RWPE2 (cell line): ENCODE results near the gene MRPL36.

Experiments used
- ATAC-seq: fragments of 200-7000 bp; cut with Tn5 transposase; 3 replicates; pipeline ENCODE4 v1.9.1; 2021; ENCODE audit warnings: low read depth
- DNase-seq: peaks from one replicate; pipeline ENCODE4 v3.0.0-alpha.2; 2020; ENCODE audit warnings: low spot score
- H3K27ac ChIP-seq: fragments of 450-650 bp; 2 replicates; pipeline ENCODE4 v1.5.1; 2017; ENCODE audit warnings: mild to moderate bottlenecking; ENCODE audit not compliant: poor library complexity, severe bottlenecking
- H3K27me3 ChIP-seq: fragments of 250-450 bp; sonication (Bioruptor Pico); 2 replicates; pipeline ENCODE4 v1.5.1; 2021; ENCODE audit warnings: mild to moderate bottlenecking, moderate library complexity; ENCODE audit not compliant: insufficient read depth, poor library complexity, severe bottlenecking
- H3K36me3 ChIP-seq: fragments of 250-450 bp; sonication (Bioruptor Pico); 2 replicates; pipeline ENCODE4 v1.5.1; 2020; ENCODE audit warnings: low read depth, mild to moderate bottlenecking, moderate library complexity
- H3K4me1 ChIP-seq: fragments of 250-450 bp; sonication (Bioruptor Pico); 2 replicates; pipeline ENCODE4 v1.5.1; 2021; ENCODE audit warnings: mild to moderate bottlenecking, moderate library complexity; ENCODE audit not compliant: insufficient read depth, poor library complexity, severe bottlenecking
- H3K4me3 ChIP-seq: fragments of 250-450 bp; sonication (Bioruptor Pico); 2 replicates; pipeline ENCODE4 v1.5.1; 2021; ENCODE audit warnings: mild to moderate bottlenecking, moderate library complexity; ENCODE audit not compliant: severe bottlenecking
- H3K9me3 ChIP-seq: fragments of 250-450 bp; sonication (Bioruptor Pico); 2 replicates; pipeline ENCODE4 v1.5.1; 2021; ENCODE audit warnings: mild to moderate bottlenecking, moderate library complexity; ENCODE audit not compliant: severe bottlenecking
- TF ChIP-seq, protein P1 (sequence below): fragments of 450-650 bp; IDR thresholded peaks from one replicate; pipeline ENCODE4 v1.5.1; 2017; ENCODE audit warnings: mild to moderate bottlenecking, moderate library complexity; ENCODE audit not compliant: poor library complexity, severe bottlenecking

Gene MRPL36

DNA sequence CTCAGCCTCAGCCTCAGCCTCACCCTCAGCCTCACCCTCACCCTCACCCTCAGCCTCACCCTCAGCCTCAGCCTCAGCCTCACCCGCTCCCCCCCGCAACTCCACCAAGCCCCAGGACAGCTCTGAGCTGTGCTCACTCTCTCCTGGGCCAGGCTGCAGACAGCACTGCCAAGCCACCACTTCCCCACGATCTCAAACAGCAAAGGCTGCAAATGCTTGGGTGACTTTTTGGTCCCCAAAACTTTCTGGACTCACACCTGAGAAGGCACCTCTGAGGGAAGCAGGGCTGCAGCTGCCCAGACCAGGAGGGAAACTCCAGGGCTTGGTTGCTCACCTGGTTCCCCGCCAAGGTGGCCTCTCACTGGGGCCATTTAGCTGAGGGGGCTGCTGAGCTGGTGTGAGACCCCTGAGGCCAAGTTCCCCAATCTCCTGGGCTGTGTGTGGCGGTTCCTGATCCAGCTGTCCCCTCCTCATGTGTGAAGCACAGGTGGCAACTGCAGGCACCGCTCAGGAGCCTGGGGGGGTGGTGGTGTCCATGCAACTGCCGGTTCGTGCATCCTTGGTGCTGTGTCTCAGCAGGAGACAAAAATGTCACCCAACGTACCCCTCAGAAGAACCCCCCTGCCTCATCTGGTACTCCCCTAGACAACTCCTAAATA, 17.8 kb downstream of the MRPL36 start:
- Histone ChIP-seq H3K4me3 (no peak overlapping the region), H3K9me3 (no peaks in the 10 kb centered on the region), H3K27ac (no peak overlapping the region), H3K27me3 (no peaks in the 10 kb centered on the region), H3K4me1 (no peaks in the 10 kb centered on the region), H3K36me3 (no peaks in the 10 kb centered on the region)
- TF ChIP-seq, protein P1, sequence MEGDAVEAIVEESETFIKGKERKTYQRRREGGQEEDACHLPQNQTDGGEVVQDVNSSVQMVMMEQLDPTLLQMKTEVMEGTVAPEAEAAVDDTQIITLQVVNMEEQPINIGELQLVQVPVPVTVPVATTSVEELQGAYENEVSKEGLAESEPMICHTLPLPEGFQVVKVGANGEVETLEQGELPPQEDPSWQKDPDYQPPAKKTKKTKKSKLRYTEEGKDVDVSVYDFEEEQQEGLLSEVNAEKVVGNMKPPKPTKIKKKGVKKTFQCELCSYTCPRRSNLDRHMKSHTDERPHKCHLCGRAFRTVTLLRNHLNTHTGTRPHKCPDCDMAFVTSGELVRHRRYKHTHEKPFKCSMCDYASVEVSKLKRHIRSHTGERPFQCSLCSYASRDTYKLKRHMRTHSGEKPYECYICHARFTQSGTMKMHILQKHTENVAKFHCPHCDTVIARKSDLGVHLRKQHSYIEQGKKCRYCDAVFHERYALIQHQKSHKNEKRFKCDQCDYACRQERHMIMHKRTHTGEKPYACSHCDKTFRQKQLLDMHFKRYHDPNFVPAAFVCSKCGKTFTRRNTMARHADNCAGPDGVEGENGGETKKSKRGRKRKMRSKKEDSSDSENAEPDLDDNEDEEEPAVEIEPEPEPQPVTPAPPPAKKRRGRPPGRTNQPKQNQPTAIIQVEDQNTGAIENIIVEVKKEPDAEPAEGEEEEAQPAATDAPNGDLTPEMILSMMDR, result no peak
- peak; percentile 58 for DNase-seq
- no peak for ATAC-seq

DNA sequence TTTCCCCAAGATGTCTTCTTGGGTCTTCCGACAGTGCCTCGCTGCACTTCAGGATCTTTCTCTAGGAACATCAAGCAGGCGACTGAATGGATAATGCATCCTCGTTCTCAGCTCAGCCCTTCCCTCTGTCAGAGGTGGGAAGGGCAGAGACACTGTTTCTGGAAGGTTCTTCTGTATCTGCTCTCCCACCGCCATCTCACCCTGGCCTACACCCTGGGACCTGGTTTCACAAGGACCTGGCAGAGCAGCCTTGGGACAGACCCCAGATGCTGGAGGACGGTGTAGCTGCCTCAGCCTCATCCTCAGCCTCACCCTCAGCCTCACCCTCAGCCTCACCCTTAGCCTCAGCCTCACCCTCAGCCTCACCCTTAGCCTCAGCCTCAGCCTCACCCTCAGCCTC, 18.5 kb downstream of the MRPL36 start:
- H3K27ac ChIP-seq, result no peak overlapping the region
- no peaks in the 10 kb centered on the region for H3K27me3 ChIP-seq
- no peaks in the 10 kb centered on the region for H3K9me3 ChIP-seq

DNA sequence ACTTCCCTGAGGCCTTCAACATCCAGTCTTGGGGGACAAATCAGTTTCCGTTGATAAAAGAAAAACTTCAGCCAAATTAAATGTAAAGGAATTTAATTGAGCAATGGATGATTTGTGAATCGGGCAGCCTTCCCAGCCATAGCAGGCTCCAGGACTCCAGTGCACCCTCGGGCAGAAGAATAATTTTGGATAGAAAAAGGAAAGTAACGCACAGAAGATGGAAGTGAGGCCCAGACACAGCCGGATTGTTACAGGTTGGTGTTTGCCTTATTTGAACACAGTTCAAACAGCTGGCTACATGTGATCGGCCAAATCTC, 19.1 kb downstream of the MRPL36 start:
- Histone ChIP-seq H3K27me3 (no peaks in the 10 kb centered on the region), H3K27ac (no peak overlapping the region), H3K36me3 (no peaks in the 10 kb centered on the region), H3K9me3 (no peaks in the 10 kb centered on the region), H3K4me1 (no peaks in the 10 kb centered on the region), H3K4me3 (no peak overlapping the region)
- no peak for ATAC-seq
- TF ChIP-seq, protein P1, result no peak
- no peak for DNase-seq

More for the DNA sequence above, 18.5 kb downstream of the MRPL36 start:
- DNase-seq (no peak), ATAC-seq (no peak)
- Histone ChIP-seq H3K36me3 (no peaks in the 10 kb centered on the region), H3K4me3 (no peak overlapping the region), H3K4me1 (no peaks in the 10 kb centered on the region)
- TF ChIP-seq, protein P1, result no peak

DNA sequence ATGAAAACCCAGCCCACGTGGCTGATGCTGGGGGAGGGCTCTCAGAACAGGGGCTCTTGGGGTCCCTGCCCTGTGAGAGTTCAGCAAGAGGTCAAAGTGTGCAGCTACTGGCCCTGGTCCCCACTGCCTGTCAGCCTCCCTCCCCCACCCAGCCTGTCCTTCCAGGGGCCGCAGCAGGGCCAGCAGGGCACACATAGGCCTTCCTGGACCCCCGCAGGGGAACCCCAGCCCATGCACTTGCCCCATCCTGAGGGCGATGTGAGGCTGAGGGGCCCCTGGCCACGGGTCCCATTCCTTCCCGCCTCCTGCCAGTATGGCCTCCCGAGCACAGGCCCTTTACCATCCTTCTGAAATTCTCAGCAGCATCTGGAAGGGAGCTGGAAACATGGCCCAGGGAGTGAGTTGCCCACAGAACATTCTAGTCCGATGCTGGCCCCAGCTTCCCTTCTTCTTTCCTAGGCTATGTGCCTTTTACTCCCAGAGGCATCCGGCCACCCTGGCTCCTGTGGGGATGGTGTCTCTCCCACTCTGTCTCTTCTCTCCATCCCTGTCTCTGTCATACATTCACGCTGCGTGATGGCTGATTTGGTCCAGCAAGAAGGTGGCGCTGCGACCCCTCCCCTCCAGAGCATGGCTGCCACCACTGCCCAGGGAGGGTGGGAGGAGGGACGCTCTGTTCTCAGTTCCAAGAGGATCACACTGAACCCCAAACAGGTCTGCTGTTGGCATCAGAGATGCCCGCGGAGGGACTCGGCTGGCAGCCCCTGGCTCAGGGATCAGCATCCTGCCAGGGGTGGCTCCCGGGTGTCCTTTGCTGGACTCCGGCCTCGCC, 19.6 kb downstream of the MRPL36 start:
- no peaks in the 10 kb centered on the region for H3K36me3 ChIP-seq
- no peak for ATAC-seq
- DNase-seq, result peak; percentile 70
- no peaks in the 10 kb centered on the region for H3K4me1 ChIP-seq
- no peak overlapping the region for H3K27ac ChIP-seq
- no peaks in the 10 kb centered on the region for H3K9me3 ChIP-seq
- TF ChIP-seq, protein P1, result no peak
- H3K27me3 ChIP-seq, result no peaks in the 10 kb centered on the region
- no peak overlapping the region for H3K4me3 ChIP-seq
